ENCODE measurements around the gene TXLNA.

DNA sequence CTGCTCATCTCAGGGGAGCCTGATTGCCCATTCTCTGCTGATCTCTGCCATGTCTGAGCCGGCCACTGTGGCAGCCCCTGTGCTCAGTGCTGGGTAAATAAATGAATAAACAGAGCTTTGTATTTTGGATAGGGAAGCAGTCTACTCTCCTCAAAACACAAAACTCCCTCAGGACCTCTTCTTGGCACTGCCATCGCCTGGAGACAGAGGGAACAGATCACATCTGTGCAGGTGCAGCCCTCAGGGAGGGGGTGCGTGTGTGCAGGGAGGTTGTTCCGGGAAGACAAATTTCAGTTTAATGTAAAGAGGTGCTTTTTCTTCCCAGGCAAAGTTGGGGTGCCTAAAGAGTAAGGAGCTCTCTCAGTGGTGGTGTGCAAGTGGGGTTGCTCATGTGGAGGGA is 59.9 kb downstream of the TXLNA start:
- TF ChIP-seq KDM1A (IDR thresholded peaks at IDR 0.05; ENCODE audit: low read depth) (no peak), ZC3H11A (IDR thresholded peaks at IDR 0.05) (no peak), EP300 (IDR thresholded peaks at IDR 0.05) (no peak), POLR2A (IDR thresholded peaks at IDR 0.05; ENCODE audit: low read length) (no peak), CEBPB (IDR thresholded peaks at IDR 0.05) (no peak), POLR2AphosphoS2 (conservative IDR thresholded peaks at IDR 0.05; ENCODE audit: low read length) (no peak), KDM5A (IDR thresholded peaks at IDR 0.05) (no peak), SREBF2 (IDR thresholded peaks at IDR 0.05) (no peak), EHMT2 (IDR thresholded peaks at IDR 0.05; ENCODE audit: low read depth) (no peak)
- TF ChIP-seq, protein P1, sequence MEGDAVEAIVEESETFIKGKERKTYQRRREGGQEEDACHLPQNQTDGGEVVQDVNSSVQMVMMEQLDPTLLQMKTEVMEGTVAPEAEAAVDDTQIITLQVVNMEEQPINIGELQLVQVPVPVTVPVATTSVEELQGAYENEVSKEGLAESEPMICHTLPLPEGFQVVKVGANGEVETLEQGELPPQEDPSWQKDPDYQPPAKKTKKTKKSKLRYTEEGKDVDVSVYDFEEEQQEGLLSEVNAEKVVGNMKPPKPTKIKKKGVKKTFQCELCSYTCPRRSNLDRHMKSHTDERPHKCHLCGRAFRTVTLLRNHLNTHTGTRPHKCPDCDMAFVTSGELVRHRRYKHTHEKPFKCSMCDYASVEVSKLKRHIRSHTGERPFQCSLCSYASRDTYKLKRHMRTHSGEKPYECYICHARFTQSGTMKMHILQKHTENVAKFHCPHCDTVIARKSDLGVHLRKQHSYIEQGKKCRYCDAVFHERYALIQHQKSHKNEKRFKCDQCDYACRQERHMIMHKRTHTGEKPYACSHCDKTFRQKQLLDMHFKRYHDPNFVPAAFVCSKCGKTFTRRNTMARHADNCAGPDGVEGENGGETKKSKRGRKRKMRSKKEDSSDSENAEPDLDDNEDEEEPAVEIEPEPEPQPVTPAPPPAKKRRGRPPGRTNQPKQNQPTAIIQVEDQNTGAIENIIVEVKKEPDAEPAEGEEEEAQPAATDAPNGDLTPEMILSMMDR (IDR thresholded peaks at IDR 0.05) = no peak
- TF ChIP-seq, protein P2, sequence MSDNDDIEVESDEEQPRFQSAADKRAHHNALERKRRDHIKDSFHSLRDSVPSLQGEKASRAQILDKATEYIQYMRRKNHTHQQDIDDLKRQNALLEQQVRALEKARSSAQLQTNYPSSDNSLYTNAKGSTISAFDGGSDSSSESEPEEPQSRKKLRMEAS (IDR thresholded peaks at IDR 0.05) = no peak
- TF ChIP-seq, protein P3, sequence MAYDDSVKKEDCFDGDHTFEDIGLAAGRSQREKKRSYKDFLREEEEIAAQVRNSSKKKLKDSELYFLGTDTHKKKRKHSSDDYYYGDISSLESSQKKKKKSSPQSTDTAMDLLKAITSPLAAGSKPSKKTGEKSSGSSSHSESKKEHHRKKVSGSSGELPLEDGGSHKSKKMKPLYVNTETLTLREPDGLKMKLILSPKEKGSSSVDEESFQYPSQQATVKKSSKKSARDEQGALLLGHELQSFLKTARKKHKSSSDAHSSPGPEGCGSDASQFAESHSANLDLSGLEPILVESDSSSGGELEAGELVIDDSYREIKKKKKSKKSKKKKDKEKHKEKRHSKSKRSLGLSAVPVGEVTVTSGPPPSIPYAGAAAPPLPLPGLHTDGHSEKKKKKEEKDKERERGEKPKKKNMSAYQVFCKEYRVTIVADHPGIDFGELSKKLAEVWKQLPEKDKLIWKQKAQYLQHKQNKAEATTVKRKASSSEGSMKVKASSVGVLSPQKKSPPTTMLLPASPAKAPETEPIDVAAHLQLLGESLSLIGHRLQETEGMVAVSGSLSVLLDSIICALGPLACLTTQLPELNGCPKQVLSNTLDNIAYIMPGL (CRISPR knock-in tag; IDR thresholded peaks at IDR 0.05; ENCODE audit: borderline replicate concordance) = no peak
- TF ChIP-seq, protein P4, sequence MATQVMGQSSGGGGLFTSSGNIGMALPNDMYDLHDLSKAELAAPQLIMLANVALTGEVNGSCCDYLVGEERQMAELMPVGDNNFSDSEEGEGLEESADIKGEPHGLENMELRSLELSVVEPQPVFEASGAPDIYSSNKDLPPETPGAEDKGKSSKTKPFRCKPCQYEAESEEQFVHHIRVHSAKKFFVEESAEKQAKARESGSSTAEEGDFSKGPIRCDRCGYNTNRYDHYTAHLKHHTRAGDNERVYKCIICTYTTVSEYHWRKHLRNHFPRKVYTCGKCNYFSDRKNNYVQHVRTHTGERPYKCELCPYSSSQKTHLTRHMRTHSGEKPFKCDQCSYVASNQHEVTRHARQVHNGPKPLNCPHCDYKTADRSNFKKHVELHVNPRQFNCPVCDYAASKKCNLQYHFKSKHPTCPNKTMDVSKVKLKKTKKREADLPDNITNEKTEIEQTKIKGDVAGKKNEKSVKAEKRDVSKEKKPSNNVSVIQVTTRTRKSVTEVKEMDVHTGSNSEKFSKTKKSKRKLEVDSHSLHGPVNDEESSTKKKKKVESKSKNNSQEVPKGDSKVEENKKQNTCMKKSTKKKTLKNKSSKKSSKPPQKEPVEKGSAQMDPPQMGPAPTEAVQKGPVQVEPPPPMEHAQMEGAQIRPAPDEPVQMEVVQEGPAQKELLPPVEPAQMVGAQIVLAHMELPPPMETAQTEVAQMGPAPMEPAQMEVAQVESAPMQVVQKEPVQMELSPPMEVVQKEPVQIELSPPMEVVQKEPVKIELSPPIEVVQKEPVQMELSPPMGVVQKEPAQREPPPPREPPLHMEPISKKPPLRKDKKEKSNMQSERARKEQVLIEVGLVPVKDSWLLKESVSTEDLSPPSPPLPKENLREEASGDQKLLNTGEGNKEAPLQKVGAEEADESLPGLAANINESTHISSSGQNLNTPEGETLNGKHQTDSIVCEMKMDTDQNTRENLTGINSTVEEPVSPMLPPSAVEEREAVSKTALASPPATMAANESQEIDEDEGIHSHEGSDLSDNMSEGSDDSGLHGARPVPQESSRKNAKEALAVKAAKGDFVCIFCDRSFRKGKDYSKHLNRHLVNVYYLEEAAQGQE (IDR thresholded peaks at IDR 0.05) = no peak

All from A549 (cell line).